ENCODE results near the gene PSMB3.

PSMB3 gene

GRCh38 chr17:38750312-38751121, 2.0 kb upstream of the PSMB3 start:
- in situ Hi-C loops (cut with MboI; ENCODE audit: low pct_unique_long_range_greater_than_20kb, low sequenced_read_pairs, unreplicated experiment), result no loop called here
- TF ChIP-seq CTCF (IDR thresholded peaks at IDR 0.05; ENCODE audit: extremely low read depth, insufficient read depth, missing control alignments), result no peak
- no peak for DNase-seq (ENCODE audit: low spot score)

- no peak for TF ChIP-seq CTCF (IDR thresholded peaks at IDR 0.05; ENCODE audit: extremely low read depth, insufficient read depth, missing control alignments)
- DNase-seq (ENCODE audit: low spot score), result no peak
- in situ Hi-C loops (cut with MboI; ENCODE audit: low pct_unique_long_range_greater_than_20kb, low sequenced_read_pairs, unreplicated experiment), result no loop called here
Observed at GRCh38 chr17:38751144-38751807, 1.3 kb upstream of the PSMB3 start.

- no peak for TF ChIP-seq CTCF (IDR thresholded peaks at IDR 0.05; ENCODE audit: extremely low read depth, insufficient read depth, missing control alignments)
- DNase-seq (ENCODE audit: low spot score), result no peak
- in situ Hi-C loops (cut with MboI; ENCODE audit: low pct_unique_long_range_greater_than_20kb, low sequenced_read_pairs, unreplicated experiment), result no loop called here
Observed at GRCh38 chr17:38751808-38752307, 683 bp upstream of the PSMB3 start.

GRCh38 chr17:38753071-38753506, 548 bp downstream of the PSMB3 start:
- DNase-seq (ENCODE audit: low spot score), result no peak
- in situ Hi-C loops (cut with MboI; ENCODE audit: low pct_unique_long_range_greater_than_20kb, low sequenced_read_pairs, unreplicated experiment), result no loop called here
- TF ChIP-seq CTCF (IDR thresholded peaks at IDR 0.05; ENCODE audit: extremely low read depth, insufficient read depth, missing control alignments), result no peak

GRCh38 chr17:38761612-38762011, 9.1 kb downstream of the PSMB3 start:
- peak; percentile 44 for TF ChIP-seq CTCF (IDR thresholded peaks at IDR 0.05; ENCODE audit: extremely low read depth, insufficient read depth, missing control alignments)
- DNase-seq (ENCODE audit: low spot score), result no peak
- in situ Hi-C loops (cut with MboI; ENCODE audit: low pct_unique_long_range_greater_than_20kb, low sequenced_read_pairs, unreplicated experiment), result no loop called here

GRCh38 chr17:38762231-38762630, 9.7 kb downstream of the PSMB3 start:
- no peak for TF ChIP-seq CTCF (IDR thresholded peaks at IDR 0.05; ENCODE audit: extremely low read depth, insufficient read depth, missing control alignments)
- no peak for DNase-seq (ENCODE audit: low spot score)
- in situ Hi-C loops (cut with MboI; ENCODE audit: low pct_unique_long_range_greater_than_20kb, low sequenced_read_pairs, unreplicated experiment), result no loop called here
